ENCODE results near the gene METTL16. TPM values are rescaled to one million over a fixed set of nuclear protein-coding genes. Genes with fewer than 3 reads are reported as not detected.

Gene METTL16
- total and polyA plus RNA-seq, 2 experiments from 2014 or later: 40.1 to 80.8 TPM

DNA sequence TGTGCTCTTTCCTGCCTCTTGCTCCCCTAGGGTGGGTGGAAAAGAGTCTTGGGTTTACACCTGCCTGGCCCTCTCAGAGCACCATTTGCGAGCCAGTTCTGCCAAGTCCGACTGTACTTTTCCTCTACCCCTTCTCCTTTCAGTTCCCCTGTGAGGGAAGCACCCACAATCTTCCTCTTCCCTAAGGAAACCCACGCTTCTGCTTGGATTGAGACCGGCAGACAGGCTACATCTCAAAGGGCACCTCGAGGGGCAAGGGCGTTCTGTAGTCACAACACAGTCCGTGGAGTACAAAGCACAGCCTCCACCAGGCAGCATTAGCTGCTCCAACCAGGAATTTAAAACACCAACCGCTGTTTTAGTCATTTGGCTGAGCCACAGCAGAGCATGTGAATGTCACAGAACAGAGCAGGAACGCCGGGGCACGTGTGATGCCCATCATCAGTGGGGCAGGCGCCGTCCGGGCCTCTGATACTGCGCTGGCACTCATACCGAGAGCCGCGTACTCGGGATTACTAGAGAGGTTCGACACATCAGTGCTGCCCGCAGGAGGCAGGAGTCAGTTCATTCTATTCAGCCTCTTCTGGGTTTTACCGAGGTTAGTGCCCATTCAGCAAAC is 97.1 kb downstream of the METTL16 start (continued):
- TF ChIP-seq, protein P1, sequence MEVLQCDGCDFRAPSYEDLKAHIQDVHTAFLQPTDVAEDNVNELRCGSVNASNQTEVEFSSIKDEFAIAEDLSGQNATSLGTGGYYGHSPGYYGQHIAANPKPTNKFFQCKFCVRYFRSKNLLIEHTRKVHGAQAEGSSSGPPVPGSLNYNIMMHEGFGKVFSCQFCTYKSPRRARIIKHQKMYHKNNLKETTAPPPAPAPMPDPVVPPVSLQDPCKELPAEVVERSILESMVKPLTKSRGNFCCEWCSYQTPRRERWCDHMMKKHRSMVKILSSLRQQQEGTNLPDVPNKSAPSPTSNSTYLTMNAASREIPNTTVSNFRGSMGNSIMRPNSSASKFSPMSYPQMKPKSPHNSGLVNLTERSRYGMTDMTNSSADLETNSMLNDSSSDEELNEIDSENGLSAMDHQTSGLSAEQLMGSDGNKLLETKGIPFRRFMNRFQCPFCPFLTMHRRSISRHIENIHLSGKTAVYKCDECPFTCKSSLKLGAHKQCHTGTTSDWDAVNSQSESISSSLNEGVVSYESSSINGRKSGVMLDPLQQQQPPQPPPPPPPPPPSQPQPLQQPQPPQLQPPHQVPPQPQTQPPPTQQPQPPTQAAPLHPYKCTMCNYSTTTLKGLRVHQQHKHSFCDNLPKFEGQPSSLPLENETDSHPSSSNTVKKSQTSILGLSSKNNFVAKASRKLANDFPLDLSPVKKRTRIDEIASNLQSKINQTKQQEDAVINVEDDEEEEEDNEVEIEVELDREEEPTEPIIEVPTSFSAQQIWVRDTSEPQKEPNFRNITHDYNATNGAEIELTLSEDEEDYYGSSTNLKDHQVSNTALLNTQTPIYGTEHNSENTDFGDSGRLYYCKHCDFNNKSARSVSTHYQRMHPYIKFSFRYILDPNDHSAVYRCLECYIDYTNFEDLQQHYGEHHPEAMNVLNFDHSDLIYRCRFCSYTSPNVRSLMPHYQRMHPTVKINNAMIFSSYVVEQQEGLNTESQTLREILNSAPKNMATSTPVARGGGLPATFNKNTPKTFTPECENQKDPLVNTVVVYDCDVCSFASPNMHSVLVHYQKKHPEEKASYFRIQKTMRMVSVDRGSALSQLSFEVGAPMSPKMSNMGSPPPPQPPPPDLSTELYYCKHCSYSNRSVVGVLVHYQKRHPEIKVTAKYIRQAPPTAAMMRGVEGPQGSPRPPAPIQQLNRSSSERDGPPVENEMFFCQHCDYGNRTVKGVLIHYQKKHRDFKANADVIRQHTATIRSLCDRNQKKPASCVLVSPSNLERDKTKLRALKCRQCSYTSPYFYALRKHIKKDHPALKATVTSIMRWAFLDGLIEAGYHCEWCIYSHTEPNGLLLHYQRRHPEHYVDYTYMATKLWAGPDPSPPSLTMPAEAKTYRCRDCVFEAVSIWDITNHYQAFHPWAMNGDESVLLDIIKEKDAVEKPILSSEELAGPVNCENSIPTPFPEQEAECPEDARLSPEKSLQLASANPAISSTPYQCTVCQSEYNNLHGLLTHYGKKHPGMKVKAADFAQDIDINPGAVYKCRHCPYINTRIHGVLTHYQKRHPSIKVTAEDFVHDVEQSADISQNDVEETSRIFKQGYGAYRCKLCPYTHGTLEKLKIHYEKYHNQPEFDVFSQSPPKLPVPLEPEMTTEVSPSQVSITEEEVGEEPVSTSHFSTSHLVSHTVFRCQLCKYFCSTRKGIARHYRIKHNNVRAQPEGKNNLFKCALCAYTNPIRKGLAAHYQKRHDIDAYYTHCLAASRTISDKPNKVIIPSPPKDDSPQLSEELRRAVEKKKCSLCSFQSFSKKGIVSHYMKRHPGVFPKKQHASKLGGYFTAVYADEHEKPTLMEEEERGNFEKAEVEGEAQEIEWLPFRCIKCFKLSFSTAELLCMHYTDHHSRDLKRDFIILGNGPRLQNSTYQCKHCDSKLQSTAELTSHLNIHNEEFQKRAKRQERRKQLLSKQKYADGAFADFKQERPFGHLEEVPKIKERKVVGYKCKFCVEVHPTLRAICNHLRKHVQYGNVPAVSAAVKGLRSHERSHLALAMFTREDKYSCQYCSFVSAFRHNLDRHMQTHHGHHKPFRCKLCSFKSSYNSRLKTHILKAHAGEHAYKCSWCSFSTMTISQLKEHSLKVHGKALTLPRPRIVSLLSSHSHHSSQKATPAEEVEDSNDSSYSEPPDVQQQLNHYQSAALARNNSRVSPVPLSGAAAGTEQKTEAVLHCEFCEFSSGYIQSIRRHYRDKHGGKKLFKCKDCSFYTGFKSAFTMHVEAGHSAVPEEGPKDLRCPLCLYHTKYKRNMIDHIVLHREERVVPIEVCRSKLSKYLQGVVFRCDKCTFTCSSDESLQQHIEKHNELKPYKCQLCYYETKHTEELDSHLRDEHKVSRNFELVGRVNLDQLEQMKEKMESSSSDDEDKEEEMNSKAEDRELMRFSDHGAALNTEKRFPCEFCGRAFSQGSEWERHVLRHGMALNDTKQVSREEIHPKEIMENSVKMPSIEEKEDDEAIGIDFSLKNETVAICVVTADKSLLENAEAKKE (CRISPR knock-in tag; IDR thresholded peaks at IDR 0.05): no peak

DNA sequence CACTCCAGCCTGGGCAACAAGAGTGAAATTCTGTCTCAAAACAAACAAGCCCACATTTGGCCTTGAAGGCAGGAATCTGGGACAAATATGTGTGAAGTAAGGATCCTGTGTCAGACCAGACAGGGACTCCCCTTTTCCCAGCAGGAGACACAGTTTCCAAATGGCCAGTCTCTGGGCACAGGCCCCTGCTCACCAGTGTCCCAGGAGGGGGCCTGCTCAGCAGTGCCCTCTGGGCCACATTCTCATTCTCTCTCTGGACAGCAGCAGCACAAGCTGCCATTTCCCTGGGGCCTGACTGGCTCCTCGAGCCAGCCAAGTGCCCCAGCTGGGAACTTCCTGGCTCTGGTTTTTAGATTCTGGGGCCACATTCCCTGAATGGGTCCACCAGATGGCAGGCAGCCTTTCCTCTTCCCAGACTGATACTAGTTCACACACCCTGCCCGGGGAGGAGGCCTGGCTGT is 99.1 kb downstream of the METTL16 start:
- H3K4me1 ChIP-seq (ENCODE audit: insufficient read depth): no peaks in the 10 kb centered on the region
- no peaks in the 10 kb centered on the region for H3K9me2 ChIP-seq (ENCODE audit: insufficient read depth)
- no peak overlapping the region for H2AFZ ChIP-seq
- DNase-seq (ENCODE audit: low spot score) (peak; percentile 58), ATAC-seq (peak; percentile 59)
- Mint-ChIP-seq H3K27me3 (ENCODE audit: insufficient read depth, low read depth, poor library complexity) (peaks cover 8% of the 10 kb centered on the region), H3K4me3 (no peak overlapping the region), H3K9me3 (no peaks in the 10 kb centered on the region), H3K27ac (peak overlapping the region; percentile 74), H3K4me1 (peaks cover 2% of the 10 kb centered on the region; the same call in 1 of the 3 replicates), H3K36me3 (ENCODE audit: low read depth) (peaks cover 27% of the 10 kb centered on the region)
- TF ChIP-seq, protein P2, sequence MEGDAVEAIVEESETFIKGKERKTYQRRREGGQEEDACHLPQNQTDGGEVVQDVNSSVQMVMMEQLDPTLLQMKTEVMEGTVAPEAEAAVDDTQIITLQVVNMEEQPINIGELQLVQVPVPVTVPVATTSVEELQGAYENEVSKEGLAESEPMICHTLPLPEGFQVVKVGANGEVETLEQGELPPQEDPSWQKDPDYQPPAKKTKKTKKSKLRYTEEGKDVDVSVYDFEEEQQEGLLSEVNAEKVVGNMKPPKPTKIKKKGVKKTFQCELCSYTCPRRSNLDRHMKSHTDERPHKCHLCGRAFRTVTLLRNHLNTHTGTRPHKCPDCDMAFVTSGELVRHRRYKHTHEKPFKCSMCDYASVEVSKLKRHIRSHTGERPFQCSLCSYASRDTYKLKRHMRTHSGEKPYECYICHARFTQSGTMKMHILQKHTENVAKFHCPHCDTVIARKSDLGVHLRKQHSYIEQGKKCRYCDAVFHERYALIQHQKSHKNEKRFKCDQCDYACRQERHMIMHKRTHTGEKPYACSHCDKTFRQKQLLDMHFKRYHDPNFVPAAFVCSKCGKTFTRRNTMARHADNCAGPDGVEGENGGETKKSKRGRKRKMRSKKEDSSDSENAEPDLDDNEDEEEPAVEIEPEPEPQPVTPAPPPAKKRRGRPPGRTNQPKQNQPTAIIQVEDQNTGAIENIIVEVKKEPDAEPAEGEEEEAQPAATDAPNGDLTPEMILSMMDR (conservative IDR thresholded peaks at IDR 0.05; ENCODE audit: low read depth in 2 of 2): peak; percentile 11 to 12; a peak in 2 of 4 replicates
- TF ChIP-seq JUNB (IDR thresholded peaks at IDR 0.05; ENCODE audit: unreplicated experiment): no peak
- H3K36me3 ChIP-seq (ENCODE audit: insufficient read depth): peaks cover 4% of the 10 kb centered on the region; the same call in 1 of the 2 replicates
- no peaks in the 10 kb centered on the region for H3K27me3 ChIP-seq (ENCODE audit: insufficient read depth)
- H3F3A ChIP-seq (replicated peaks; ENCODE audit: low read depth): peaks cover 10% of the 10 kb centered on the region
- H3K27ac ChIP-seq (ENCODE audit: low read depth): 0 out of 2 replicates have a peak overlapping the region, but pooled peaks have one; percentile 9
- H3K4me2 ChIP-seq: no peak overlapping the region
- no peaks in the 10 kb centered on the region; the same call in 1 of the 2 replicates for H3K79me2 ChIP-seq (replicated peaks; ENCODE audit: insufficient read depth)
- peaks cover 15% of the 10 kb centered on the region for H4K20me1 ChIP-seq (replicated peaks; ENCODE audit: insufficient read depth)
- no peak overlapping the region for H3K4me3 ChIP-seq

Measured in GM23338 (cell line).